WTC11 (cell line): ENCODE measurements around the gene KCNG2. TPM values are rescaled to one million over a fixed set of nuclear protein-coding genes. Genes with fewer than 3 reads are reported as not detected.
A peak's percentile ranks its signal among the peaks of the same experiment; 100 is the strongest.

ENCODE experiments used
- ATAC-seq: fragments of 200-7000 bp; cut with Tn5 transposase; 2 replicates; pipeline ENCODE4 v1.10.0; 2021; ENCODE audit warnings: mild to moderate bottlenecking, moderate library complexity
- CTCF ChIA-PET: fragments of 300-600 bp; sonication (Branson Sonifier 250); formaldehyde crosslinking; loops from one replicate; lab custom pipeline; 2021; ENCODE audit warnings: antibody characterized with exemption; lab: Charles Lee
- POLR2A ChIA-PET: fragments of 350-600 bp; sonication (Branson Sonifier 250); formaldehyde crosslinking; loops from one replicate; lab custom pipeline; 2021; ENCODE audit warnings: antibody characterized with exemption; lab: Charles Lee
- DNase-seq: peaks from one replicate; pipeline ENCODE4 v3.0.0; 2021; ENCODE audit warnings: low spot score
- H3K27ac Mint-ChIP-seq: 2 replicates; pipeline ENCODE4 v1.8.0; 2021; ENCODE audit warnings: mixed read lengths
- H3K27me3 Mint-ChIP-seq: 2 replicates; pipeline ENCODE4 v1.8.0; 2021; ENCODE audit warnings: low read depth, mild to moderate bottlenecking, moderate library complexity, mixed read lengths
- H3K36me3 Mint-ChIP-seq: 2 replicates; pipeline ENCODE4 v1.8.0; 2021; ENCODE audit warnings: mixed read lengths
- H3K4me1 Mint-ChIP-seq: 2 replicates; pipeline ENCODE4 v1.8.0; 2022; ENCODE audit warnings: mixed read lengths
- H3K4me3 Mint-ChIP-seq: 2 replicates; pipeline ENCODE4 v1.8.0; 2021; ENCODE audit warnings: mild to moderate bottlenecking, moderate library complexity, mixed read lengths
- H3K9me3 Mint-ChIP-seq: 2 replicates; pipeline ENCODE4 v1.8.0; 2021; ENCODE audit warnings: mixed read lengths
- ATF1 ChIP-seq: sonication (generic); formaldehyde crosslinking; IDR thresholded peaks from 2 replicates; pipeline ENCODE4 v1.8.1; 2023; ENCODE audit warnings: mild to moderate bottlenecking, moderate library complexity, missing genetic modification reagents
- CBFB ChIP-seq: sonication (generic); formaldehyde crosslinking; IDR thresholded peaks from 2 replicates; pipeline ENCODE4 v1.8.1; 2022; ENCODE audit warnings: mild to moderate bottlenecking, low read depth, missing genetic modification reagents
- ESRRA ChIP-seq: sonication (generic); formaldehyde crosslinking; IDR thresholded peaks from 2 replicates; pipeline ENCODE4 v1.8.1; 2022; ENCODE audit warnings: mild to moderate bottlenecking, missing genetic modification reagents, borderline replicate concordance
- GABPB1 ChIP-seq: sonication (generic); formaldehyde crosslinking; IDR thresholded peaks from 2 replicates; pipeline ENCODE4 v1.8.1; 2023; ENCODE audit warnings: mild to moderate bottlenecking, missing genetic modification reagents
- MAX ChIP-seq: sonication (generic); formaldehyde crosslinking; IDR thresholded peaks from 2 replicates; pipeline ENCODE4 v1.8.0; 2022; ENCODE audit warnings: mild to moderate bottlenecking, missing genetic modification reagents
- MXD4 ChIP-seq: fragments of 250-450 bp; sonication (Bioruptor Pico); IDR thresholded peaks from 2 replicates; pipeline ENCODE4 v1.8.0; 2021; ENCODE audit warnings: mild to moderate bottlenecking, moderate library complexity, borderline replicate concordance
- MYBL2 ChIP-seq: sonication (generic); formaldehyde crosslinking; IDR thresholded peaks from 2 replicates; pipeline ENCODE4 v1.8.1; 2023; ENCODE audit warnings: mild to moderate bottlenecking, moderate library complexity, missing genetic modification reagents
- NFYB ChIP-seq: sonication (generic); formaldehyde crosslinking; conservative IDR thresholded peaks from 2 replicates; pipeline ENCODE4 v1.8.0; 2022; ENCODE audit warnings: low read depth, missing genetic modification reagents
- NR3C1 ChIP-seq: sonication (generic); formaldehyde crosslinking; conservative IDR thresholded peaks from 2 replicates; pipeline ENCODE4 v1.8.1; 2023; ENCODE audit warnings: low read depth, mild to moderate bottlenecking, missing genetic modification reagents
- PRRX2 ChIP-seq: fragments of 250-450 bp; sonication (Bioruptor Pico); IDR thresholded peaks from 2 replicates; pipeline ENCODE4 v1.8.0; 2021; ENCODE audit warnings: mild to moderate bottlenecking
- SMAD3 ChIP-seq: sonication (generic); formaldehyde crosslinking; IDR thresholded peaks from 2 replicates; pipeline ENCODE4 v1.8.0; 2022; ENCODE audit warnings: missing genetic modification reagents, mild to moderate bottlenecking, borderline replicate concordance
- TEAD4 ChIP-seq: sonication (generic); formaldehyde crosslinking; IDR thresholded peaks from 2 replicates; pipeline ENCODE4 v1.8.0; 2022; ENCODE audit warnings: mild to moderate bottlenecking, missing genetic modification reagents
- ZBTB21 ChIP-seq: sonication (generic); formaldehyde crosslinking; IDR thresholded peaks from 2 replicates; pipeline ENCODE4 v1.8.1; 2023; ENCODE audit warnings: mild to moderate bottlenecking, missing genetic modification reagents, borderline replicate concordance
- ZNF121 ChIP-seq: sonication (generic); formaldehyde crosslinking; IDR thresholded peaks from 2 replicates; pipeline ENCODE4 v1.8.0; 2023; ENCODE audit warnings: missing genetic modification reagents
- ZNF281 ChIP-seq: sonication (generic); formaldehyde crosslinking; IDR thresholded peaks from 2 replicates; pipeline ENCODE4 v1.8.0; 2023; ENCODE audit warnings: mild to moderate bottlenecking, missing genetic modification reagents
- ZNF396 ChIP-seq: fragments of 250-450 bp; sonication (Bioruptor Pico); IDR thresholded peaks from 2 replicates; pipeline ENCODE4 v1.8.0; 2021; ENCODE audit warnings: mild to moderate bottlenecking, moderate library complexity, borderline replicate concordance
- ZNF425 ChIP-seq: fragments of 250-450 bp; sonication (Bioruptor Pico); conservative IDR thresholded peaks from 2 replicates; pipeline ENCODE4 v1.9.0; 2021; ENCODE audit warnings: mild to moderate bottlenecking
- total RNA-seq: library from RNA; stranded (reverse); gene quantifications from 3 replicates; pipeline ENCODE4 v1.2.3, GENCODE V29; 2021
- TF ChIP-seq, protein P1 (sequence below): sonication (generic); formaldehyde crosslinking; IDR thresholded peaks from 2 replicates; pipeline ENCODE4 v1.8.1; 2022; ENCODE audit warnings: low read depth, missing genetic modification reagents, borderline replicate concordance

KCNG2 gene
- total RNA-seq, 1 experiment from 2014 or later = 0.50 TPM

DNA sequence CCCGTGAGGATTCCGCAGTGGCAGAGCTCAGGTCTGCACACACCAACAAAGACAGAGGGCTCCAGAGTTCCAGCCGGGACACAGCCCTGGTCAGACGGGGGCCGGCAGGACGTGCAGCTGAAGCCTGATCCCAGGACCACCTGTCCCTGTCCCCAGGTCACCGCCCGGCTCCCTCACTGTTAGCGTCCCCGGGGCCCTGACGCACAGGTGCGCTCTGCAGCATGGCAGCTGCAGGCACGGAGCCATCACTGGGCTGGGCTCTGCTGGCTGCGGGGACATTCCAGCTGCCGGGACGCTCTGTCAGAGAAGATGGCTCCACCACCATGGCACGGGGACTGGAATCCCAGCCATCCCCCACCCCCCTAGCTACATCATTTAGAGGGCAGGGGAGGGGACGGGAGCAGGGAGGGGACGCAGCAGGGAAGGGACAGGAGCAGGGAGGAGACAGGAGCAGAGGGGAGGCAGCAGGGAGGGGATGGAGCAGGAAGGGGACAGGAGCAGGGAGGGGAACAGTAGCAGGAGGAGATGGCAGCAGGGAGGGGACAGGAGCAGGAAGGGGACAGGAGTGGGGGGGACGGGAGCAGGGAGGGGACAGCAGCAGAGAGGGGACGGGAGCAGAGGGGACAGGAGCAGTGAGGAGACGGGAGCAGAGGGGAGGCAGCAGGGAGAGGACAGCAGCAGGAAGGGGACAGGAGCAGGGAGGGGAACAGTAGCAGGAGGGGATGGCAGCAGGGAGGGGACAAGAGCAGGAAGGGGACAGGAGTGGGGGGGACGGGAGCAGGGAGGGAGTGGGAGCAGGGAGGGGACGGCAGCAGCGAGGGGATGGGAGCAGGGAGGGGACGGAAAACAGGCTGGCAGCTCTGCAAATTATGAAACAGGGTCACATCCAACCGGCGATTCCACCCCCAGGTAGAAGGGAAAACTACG lies 113.9 kb downstream of the KCNG2 start:
- ChIA-PET CTCF (interaction anchor here (0.5 to 1.1 kb wide), 2 partner anchors 22 to 48 kb away, joined by 3 read pairs; no protein-coding TSS in a partner anchor), POLR2A (no interaction called here)
- Mint-ChIP-seq H3K4me3 (peak overlapping the region; percentile 18; the same call in 1 of the 2 replicates), H3K27ac (no peak overlapping the region), H3K4me1 (peaks cover 16% of the 10 kb centered on the region), H3K36me3 (peaks cover 5% of the 10 kb centered on the region), H3K9me3 (0 out of 2 replicates have a peak, but pooled peaks cover 4% of the 10 kb centered on the region), H3K27me3 (no peaks in the 10 kb centered on the region)
- ATAC-seq (peak; percentile 45; the same call in 1 of the 2 replicates), DNase-seq (no peak)
- TF ChIP-seq NFYB (CRISPR knock-in tag) = no peak
- TF ChIP-seq NR3C1 (CRISPR knock-in tag) = no peak
- no peak for TF ChIP-seq MYBL2 (CRISPR knock-in tag)
- TF ChIP-seq MXD4 (CRISPR knock-in tag) = no peak

- ChIA-PET CTCF (interaction anchor here (0.6 kb wide), 1 partner anchor 162 kb away, joined by 4 read pairs; no protein-coding TSS in a partner anchor), POLR2A (no interaction called here)
- H3K36me3 Mint-ChIP-seq = peaks cover 5% of the 10 kb centered on the region
- H3K9me3 Mint-ChIP-seq = 0 out of 2 replicates have a peak, but pooled peaks cover 4% of the 10 kb centered on the region
- no peaks in the 10 kb centered on the region for H3K27me3 Mint-ChIP-seq
- no peak for TF ChIP-seq MAX (CRISPR knock-in tag)
- no peak for TF ChIP-seq ZNF396 (CRISPR knock-in tag)
- TF ChIP-seq, protein P1, sequence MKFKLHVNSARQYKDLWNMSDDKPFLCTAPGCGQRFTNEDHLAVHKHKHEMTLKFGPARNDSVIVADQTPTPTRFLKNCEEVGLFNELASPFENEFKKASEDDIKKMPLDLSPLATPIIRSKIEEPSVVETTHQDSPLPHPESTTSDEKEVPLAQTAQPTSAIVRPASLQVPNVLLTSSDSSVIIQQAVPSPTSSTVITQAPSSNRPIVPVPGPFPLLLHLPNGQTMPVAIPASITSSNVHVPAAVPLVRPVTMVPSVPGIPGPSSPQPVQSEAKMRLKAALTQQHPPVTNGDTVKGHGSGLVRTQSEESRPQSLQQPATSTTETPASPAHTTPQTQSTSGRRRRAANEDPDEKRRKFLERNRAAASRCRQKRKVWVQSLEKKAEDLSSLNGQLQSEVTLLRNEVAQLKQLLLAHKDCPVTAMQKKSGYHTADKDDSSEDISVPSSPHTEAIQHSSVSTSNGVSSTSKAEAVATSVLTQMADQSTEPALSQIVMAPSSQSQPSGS (CRISPR knock-in tag) = no peak
- no peak overlapping the region for H3K27ac Mint-ChIP-seq
- no peak overlapping the region for H3K4me3 Mint-ChIP-seq
- no peak for DNase-seq
- H3K4me1 Mint-ChIP-seq = peaks cover 16% of the 10 kb centered on the region
- no peak for ATAC-seq
Observed at GRCh38 chr18:79912409-79912991, 114.8 kb downstream of the KCNG2 start.

DNA sequence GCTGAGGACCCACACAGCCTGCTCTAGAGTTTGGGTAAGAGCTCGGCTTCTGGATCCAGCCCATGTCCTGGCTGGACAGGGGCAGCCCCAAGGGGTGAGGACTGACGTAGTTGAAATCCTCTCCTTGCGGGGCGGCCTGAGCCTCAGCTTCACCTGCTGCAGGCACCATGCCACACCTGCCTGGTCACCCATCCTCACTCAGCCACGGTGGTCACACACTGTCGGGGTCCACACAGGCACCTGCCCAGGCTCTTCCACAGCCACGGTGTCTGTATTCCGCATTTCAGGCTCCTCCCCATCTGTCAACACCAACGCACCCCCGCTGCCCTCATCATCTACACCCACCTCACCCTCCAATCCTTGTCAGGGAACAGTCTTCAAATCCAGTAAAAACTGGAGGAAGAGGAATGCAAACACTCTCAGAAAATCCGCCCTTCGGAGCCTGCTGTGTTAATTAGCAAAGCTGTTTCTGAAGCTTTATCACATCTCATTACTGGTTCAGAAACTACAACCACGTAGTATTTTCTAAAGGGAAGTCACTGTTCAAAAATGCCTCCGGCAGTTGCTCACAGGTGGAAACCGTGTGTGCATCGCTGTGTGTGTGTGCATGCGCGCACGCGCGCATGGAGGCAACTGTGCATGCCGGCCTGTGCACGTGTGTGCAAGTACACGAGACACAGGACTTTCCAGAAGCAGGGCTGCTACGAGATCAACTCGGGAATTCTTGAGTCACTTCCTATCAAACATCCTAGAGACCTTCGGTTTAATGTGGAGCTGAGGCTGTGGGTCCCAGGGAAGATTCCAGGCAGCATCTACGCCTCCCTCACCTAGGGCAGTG lies 115.5 kb downstream of the KCNG2 start:
- H3K9me3 Mint-ChIP-seq = 0 out of 2 replicates have a peak, but pooled peaks cover 4% of the 10 kb centered on the region
- ATAC-seq = no peak
- no peaks in the 10 kb centered on the region for H3K27me3 Mint-ChIP-seq
- H3K4me1 Mint-ChIP-seq = peaks cover 16% of the 10 kb centered on the region
- no peak for TF ChIP-seq GABPB1 (CRISPR knock-in tag)
- TF ChIP-seq SMAD3 (CRISPR knock-in tag) = no peak
- no peak for TF ChIP-seq ZNF121 (CRISPR knock-in tag)
- no peak for TF ChIP-seq PRRX2 (CRISPR knock-in tag)
- no peak for TF ChIP-seq TEAD4 (CRISPR knock-in tag)
- TF ChIP-seq ZBTB21 (CRISPR knock-in tag) = no peak
- TF ChIP-seq ATF1 (CRISPR knock-in tag) = no peak
- TF ChIP-seq ZNF281 (CRISPR knock-in tag) = no peak
- no peak for TF ChIP-seq CBFB (CRISPR knock-in tag)
- no peak for TF ChIP-seq ESRRA (CRISPR knock-in tag)
- no peak for TF ChIP-seq ZNF425 (CRISPR knock-in tag)
- POLR2A ChIA-PET = no interaction called here
- CTCF ChIA-PET = no interaction called here
- no peak overlapping the region for H3K27ac Mint-ChIP-seq
- no peak overlapping the region for H3K4me3 Mint-ChIP-seq
- peaks cover 5% of the 10 kb centered on the region for H3K36me3 Mint-ChIP-seq
- no peak for DNase-seq
